Bronchus fibroblast of lung (primary cell): ENCODE results near the gene MTHFS. TPM values are rescaled to one million over a fixed set of nuclear protein-coding genes. Genes with fewer than 3 reads are reported as not detected.

Experiments
- total RNA-seq: library from RNA; depleted of rRNA; stranded (reverse); fragments of >200 nt; gene quantifications from 2 replicates; pipeline ENCODE4 v1.2.3, GENCODE V29; 2015

MTHFS gene
- 10.8 and 14.3 TPM in 2 replicates for total RNA-seq

DNA sequence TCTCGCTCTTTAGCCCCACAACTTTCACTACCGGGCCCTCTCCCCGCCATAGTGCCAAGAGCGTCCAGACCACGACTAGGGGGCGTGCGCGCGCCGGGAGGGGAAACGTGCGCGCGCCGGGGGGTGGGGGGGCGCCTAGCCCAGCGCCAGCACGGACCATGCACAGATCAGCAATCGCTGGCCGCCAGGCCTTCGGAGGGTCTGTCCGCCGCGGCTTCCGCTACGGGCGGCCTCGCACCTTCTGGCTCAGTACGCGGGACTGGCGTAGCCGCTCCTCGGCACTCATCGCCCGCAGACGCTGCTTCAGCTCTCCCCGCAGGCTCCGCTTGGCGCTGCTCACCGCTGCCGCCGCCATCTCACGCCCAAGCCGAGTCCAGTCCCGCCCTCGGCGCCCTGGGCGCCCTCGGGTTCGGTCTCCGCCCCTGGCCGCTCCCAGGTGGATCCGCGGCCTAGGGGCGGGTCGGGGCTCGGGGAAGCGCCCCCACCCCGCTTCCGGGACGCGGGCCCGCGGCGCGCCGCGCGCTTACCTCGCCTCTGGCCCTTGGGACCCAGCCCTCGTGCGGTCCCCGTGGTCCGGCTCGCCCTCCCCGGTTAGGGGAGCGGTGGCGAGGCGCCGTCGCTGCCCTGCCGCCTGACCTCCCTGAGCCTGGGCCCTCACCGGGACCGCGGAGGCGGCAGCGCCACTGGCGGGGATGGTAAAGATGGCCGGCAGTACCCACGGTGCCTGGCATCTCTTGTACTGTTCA lies at the start of gene MTHFS:
Gene MTHFS, minus strand, starts transcription at position 381 of the 746 bp plus-strand sequence. Its CDS starts 26 bp downstream, at position 355.

Other genes with a start within 250 kb of the MTHFS start
- not detected in 2 replicates for gene BCL2A1, start 74.2 kb upstream of the MTHFS start, total RNA-seq
- gene ZFAND6, start 162.7 kb upstream of the MTHFS start, total RNA-seq, result 84.6 and 86.4 TPM in 2 replicates